ENCODE measurements around the gene MIAT.

MIAT gene

GRCh38 chr22:26711205-26711963 lies 54.0 kb downstream of the MIAT start:
- Histone ChIP-seq H3K36me3 (ENCODE audit: low read length) (peaks cover 5% of the 10 kb centered on the region; the same call in 1 of the 2 replicates), H3K9ac (ENCODE audit: low read length) (no peak overlapping the region), H2AFZ (ENCODE audit: low read depth, low read length, severe bottlenecking) (no peak overlapping the region), H3K9me2 (replicated peaks; ENCODE audit: insufficient read depth, low read length) (no peaks in the 10 kb centered on the region), H3K79me2 (ENCODE audit: insufficient read depth, low read length) (0 out of 2 replicates have a peak, but pooled peaks cover 4% of the 10 kb centered on the region), H3K9me3 (ENCODE audit: insufficient read depth, low read length) (no peaks in the 10 kb centered on the region), H3K27ac (ENCODE audit: low read depth, low read length) (no peak overlapping the region), H4K20me1 (ENCODE audit: low read depth, low read length) (no peaks in the 10 kb centered on the region), H3K4me2 (ENCODE audit: low read depth, low read length, poor library complexity, severe bottlenecking) (no peak overlapping the region), H3K4me3 (ENCODE audit: insufficient read depth, low read length, poor library complexity, severe bottlenecking) (no peak overlapping the region), H3F3A (ENCODE audit: insufficient read depth) (no peaks in the 10 kb centered on the region), H3K27me3 (ENCODE audit: low read length) (no peaks in the 10 kb centered on the region)
- no peak for TF ChIP-seq CTCF (IDR thresholded peaks at IDR 0.05; ENCODE audit: insufficient read depth, low read length, poor library complexity, severe bottlenecking)
- TF ChIP-seq EZH2phosphoT487 (conservative IDR thresholded peaks at IDR 0.05; ENCODE audit: low read length): no peak

- Histone ChIP-seq H3K27ac (ENCODE audit: low read depth, low read length) (no peak overlapping the region), H3K4me3 (ENCODE audit: insufficient read depth, low read length, poor library complexity, severe bottlenecking) (no peak overlapping the region), H2AFZ (ENCODE audit: low read depth, low read length, severe bottlenecking) (no peak overlapping the region), H3F3A (ENCODE audit: insufficient read depth) (no peaks in the 10 kb centered on the region), H3K9me3 (ENCODE audit: insufficient read depth, low read length) (no peaks in the 10 kb centered on the region), H3K36me3 (ENCODE audit: low read length) (peaks cover 1% of the 10 kb centered on the region; the same call in 1 of the 2 replicates), H3K4me2 (ENCODE audit: low read depth, low read length, poor library complexity, severe bottlenecking) (no peak overlapping the region), H3K27me3 (ENCODE audit: low read length) (no peaks in the 10 kb centered on the region), H4K20me1 (ENCODE audit: low read depth, low read length) (no peaks in the 10 kb centered on the region), H3K79me2 (ENCODE audit: insufficient read depth, low read length) (0 out of 2 replicates have a peak, but pooled peaks cover 4% of the 10 kb centered on the region), H3K9me2 (replicated peaks; ENCODE audit: insufficient read depth, low read length) (no peaks in the 10 kb centered on the region), H3K9ac (ENCODE audit: low read length) (no peak overlapping the region)
- no peak for TF ChIP-seq EZH2phosphoT487 (conservative IDR thresholded peaks at IDR 0.05; ENCODE audit: low read length)
- no peak for TF ChIP-seq CTCF (IDR thresholded peaks at IDR 0.05; ENCODE audit: insufficient read depth, low read length, poor library complexity, severe bottlenecking)
These were observed 54.8 kb downstream of the MIAT start for GRCh38 chr22:26712158-26712557.

GRCh38 chr22:26713823-26714449 lies 56.5 kb downstream of the MIAT start:
- Histone ChIP-seq H3K9me2 (replicated peaks; ENCODE audit: insufficient read depth, low read length) (no peaks in the 10 kb centered on the region), H3F3A (ENCODE audit: insufficient read depth) (no peaks in the 10 kb centered on the region), H3K27me3 (ENCODE audit: low read length) (no peaks in the 10 kb centered on the region), H3K4me2 (ENCODE audit: low read depth, low read length, poor library complexity, severe bottlenecking) (no peak overlapping the region), H3K79me2 (ENCODE audit: insufficient read depth, low read length) (no peaks in the 10 kb centered on the region), H3K4me3 (ENCODE audit: insufficient read depth, low read length, poor library complexity, severe bottlenecking) (no peak overlapping the region), H3K9ac (ENCODE audit: low read length) (no peak overlapping the region), H2AFZ (ENCODE audit: low read depth, low read length, severe bottlenecking) (no peak overlapping the region), H3K36me3 (ENCODE audit: low read length) (no peaks in the 10 kb centered on the region), H3K27ac (ENCODE audit: low read depth, low read length) (no peak overlapping the region), H3K9me3 (ENCODE audit: insufficient read depth, low read length) (no peaks in the 10 kb centered on the region), H4K20me1 (ENCODE audit: low read depth, low read length) (no peaks in the 10 kb centered on the region)
- TF ChIP-seq CTCF (IDR thresholded peaks at IDR 0.05; ENCODE audit: insufficient read depth, low read length, poor library complexity, severe bottlenecking): no peak
- TF ChIP-seq EZH2phosphoT487 (conservative IDR thresholded peaks at IDR 0.05; ENCODE audit: low read length): no peak
